ENCODE measurements around the gene INO80E. TPM values are rescaled to one million over a fixed set of nuclear protein-coding genes. Genes with fewer than 3 reads are reported as not detected.

The INO80E gene
- total and polyA plus RNA-seq, 2 donors (not counting 3 experiments of a cell fraction or from before 2014, with no cell fraction given), result 42.7 to 76.4 TPM

DNA sequence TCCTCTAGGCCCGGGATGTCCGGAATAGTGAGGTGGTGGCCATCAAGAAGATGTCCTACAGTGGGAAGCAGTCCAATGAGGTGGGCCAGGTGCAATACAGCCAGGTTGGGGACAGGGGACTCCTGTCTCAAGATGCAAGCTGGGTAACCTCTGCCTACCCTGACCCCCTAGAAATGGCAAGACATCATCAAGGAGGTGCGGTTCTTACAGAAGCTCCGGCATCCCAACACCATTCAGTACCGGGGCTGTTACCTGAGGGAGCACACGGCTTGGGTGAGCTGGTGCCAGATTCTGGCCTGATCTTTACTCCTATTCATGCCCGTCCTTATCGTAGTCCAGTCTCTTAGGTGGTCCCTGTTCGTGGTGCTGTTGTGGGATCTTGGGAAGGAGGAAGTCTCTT lies 18.0 kb upstream of the INO80E start:
- no peak for FAIRE-seq
- TF ChIP-seq POLR2A (IDR thresholded peaks at IDR 0.05; ENCODE audit: low read depth, low read length), result no peak
- TF ChIP-seq MYC (IDR thresholded peaks at IDR 0.05; ENCODE audit: low read depth, low read length), result no peak
- no peak for TF ChIP-seq EZH2 (IDR thresholded peaks at IDR 0.05; ENCODE audit: borderline replicate concordance, low read depth, low read length, severe bottlenecking)
- TF ChIP-seq GATA2 (IDR thresholded peaks at IDR 0.05; ENCODE audit: insufficient read depth, insufficient read length, low read depth, low read length), result no peak
- TF ChIP-seq, protein P1, sequence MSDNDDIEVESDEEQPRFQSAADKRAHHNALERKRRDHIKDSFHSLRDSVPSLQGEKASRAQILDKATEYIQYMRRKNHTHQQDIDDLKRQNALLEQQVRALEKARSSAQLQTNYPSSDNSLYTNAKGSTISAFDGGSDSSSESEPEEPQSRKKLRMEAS (IDR thresholded peaks at IDR 0.05; ENCODE audit: insufficient read depth, insufficient read length), result no peak
- TF ChIP-seq, protein P2, sequence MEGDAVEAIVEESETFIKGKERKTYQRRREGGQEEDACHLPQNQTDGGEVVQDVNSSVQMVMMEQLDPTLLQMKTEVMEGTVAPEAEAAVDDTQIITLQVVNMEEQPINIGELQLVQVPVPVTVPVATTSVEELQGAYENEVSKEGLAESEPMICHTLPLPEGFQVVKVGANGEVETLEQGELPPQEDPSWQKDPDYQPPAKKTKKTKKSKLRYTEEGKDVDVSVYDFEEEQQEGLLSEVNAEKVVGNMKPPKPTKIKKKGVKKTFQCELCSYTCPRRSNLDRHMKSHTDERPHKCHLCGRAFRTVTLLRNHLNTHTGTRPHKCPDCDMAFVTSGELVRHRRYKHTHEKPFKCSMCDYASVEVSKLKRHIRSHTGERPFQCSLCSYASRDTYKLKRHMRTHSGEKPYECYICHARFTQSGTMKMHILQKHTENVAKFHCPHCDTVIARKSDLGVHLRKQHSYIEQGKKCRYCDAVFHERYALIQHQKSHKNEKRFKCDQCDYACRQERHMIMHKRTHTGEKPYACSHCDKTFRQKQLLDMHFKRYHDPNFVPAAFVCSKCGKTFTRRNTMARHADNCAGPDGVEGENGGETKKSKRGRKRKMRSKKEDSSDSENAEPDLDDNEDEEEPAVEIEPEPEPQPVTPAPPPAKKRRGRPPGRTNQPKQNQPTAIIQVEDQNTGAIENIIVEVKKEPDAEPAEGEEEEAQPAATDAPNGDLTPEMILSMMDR (IDR thresholded peaks at IDR 0.05; ENCODE audit: extremely low read depth in 1 of 2, insufficient read depth in 1 of 2, low read depth in 1 of 2, low read length in 2 of 2), result no peak
- TF ChIP-seq JUN (IDR thresholded peaks at IDR 0.05; ENCODE audit: borderline replicate concordance, insufficient read depth, insufficient read length, low read depth), result no peak
- TF ChIP-seq POLR2AphosphoS5 (IDR thresholded peaks at IDR 0.05; ENCODE audit: insufficient read depth, low read depth, low read length), result no peak
- no peak for TF ChIP-seq FOS (IDR thresholded peaks at IDR 0.05; ENCODE audit: borderline replicate concordance, insufficient read depth, low read length)
- no peak for DNase-seq (ENCODE audit: low read depth, low spot score)
- ChIA-PET POLR2A (no interaction called here), CTCF (no interaction called here)
- H3K4me1 ChIP-seq (ENCODE audit: control insufficient read depth, extremely low read depth, insufficient read depth, low read length), result peaks cover 47% of the 10 kb centered on the region
- H4K20me1 ChIP-seq (replicated peaks; ENCODE audit: control insufficient read depth, extremely low read depth, insufficient read depth, low read length), result no peaks in the 10 kb centered on the region
- no TSS peak for BruUV-seq (replicated peaks)
- dilution Hi-C loops (cut with MboI; ENCODE audit: extremely low pct_ligation_motif_present, low sequenced_read_pairs) (no loop called here), intact Hi-C loops (cut with micrococcal nuclease) (loop anchor here (5.0 kb wide), 1 partner anchor 186 kb away; the partner anchor contains the start of gene KIF22)
- peaks cover 31 to 47% of the 10 kb centered on the region in 2 experiments for H3K36me3 ChIP-seq (ENCODE audit: control insufficient read depth in 2 of 2, extremely low read depth in 1 of 2, insufficient read depth in 2 of 2, low read length in 2 of 2)
- H3K27ac ChIP-seq (ENCODE audit: insufficient read depth, low read depth, low read length), result peak overlapping the region; percentile 81
- no peaks in the 10 kb centered on the region for H3K9me1 ChIP-seq (replicated peaks; ENCODE audit: control insufficient read depth, extremely low read depth, insufficient read depth, low read length)
- no peak overlapping the region for H3K4me2 ChIP-seq (ENCODE audit: insufficient read depth, low read length)
- no peaks in the 10 kb centered on the region for H3K9me3 ChIP-seq (replicated peaks; ENCODE audit: control insufficient read depth, insufficient read depth, low read length)
- H2AFZ ChIP-seq (ENCODE audit: low read depth, low read length), result no peak overlapping the region
- no peak overlapping the region for H3K4me3 ChIP-seq (replicated peaks in 1 of 3; ENCODE audit: insufficient read depth in 1 of 3, low read depth in 1 of 3, low read length in 3 of 3)
- no peak overlapping the region for H3K9ac ChIP-seq (replicated peaks; ENCODE audit: extremely low read depth, insufficient read depth, low read length)
- H3K79me2 ChIP-seq (ENCODE audit: control insufficient read depth, insufficient read depth, low read length), result peaks cover 67% of the 10 kb centered on the region
- H3K27me3 ChIP-seq (ENCODE audit: control insufficient read depth in 2 of 2, insufficient read depth in 2 of 2, low read length in 2 of 2), result no peaks in the 10 kb centered on the region

All from endothelial cell of umbilical vein (primary cell).